OCI-LY7 (cell line): ENCODE results near the gene NR2C2AP. TPM values are rescaled to one million over a fixed set of nuclear protein-coding genes. Genes with fewer than 3 reads are reported as not detected.

Source experiments
- BruUV-seq: library from RNA; stranded (reverse); fragments of 400-500 nt; replicated peaks from 2 replicates; lab custom pipeline; 2021; lab: Mats Ljungman, UMichigan
- CTCF ChIA-PET: fragments of 300-600 bp; sonication (Branson Sonifier 250); formaldehyde crosslinking; loops from one replicate; lab custom pipeline; 2022; ENCODE audit warnings: antibody characterized with exemption; ENCODE audit not compliant: unreplicated experiment; lab: Charles Lee
- POLR2A ChIA-PET: fragments of 300-600 bp; sonication (Branson Sonifier 250); formaldehyde crosslinking; loops from one replicate; lab custom pipeline; 2022; ENCODE audit warnings: antibody characterized with exemption; lab: Charles Lee
- DNase-seq: peaks from one replicate; pipeline ENCODE4 v3.0.0-alpha.2; 2015; ENCODE audit warnings: low spot score
- H2AFZ ChIP-seq: fragments of 200-600 bp; sonication (generic), shearing (Covaris generic); 2 replicates; pipeline ENCODE4 v1.6.1; 2014; ENCODE audit warnings: mild to moderate bottlenecking, antibody characterized with exemption, low read length, moderate library complexity
- H3K27ac ChIP-seq: fragments of 200-600 bp; sonication (generic); 2 replicates; pipeline ENCODE4 v1.5.1; 2014; ENCODE audit warnings: mixed run types, low read depth, mild to moderate bottlenecking, moderate library complexity, low read length, inconsistent platforms; ENCODE audit not compliant: poor library complexity, severe bottlenecking
- H3K36me3 ChIP-seq: fragments of 200-600 bp; sonication (generic); 2 replicates; pipeline ENCODE4 v1.6.1; 2014; ENCODE audit warnings: mild to moderate bottlenecking, antibody characterized with exemption, low read length, moderate library complexity, mixed read lengths; ENCODE audit not compliant: insufficient read depth
- H3K4me1 ChIP-seq: fragments of 200-600 bp; sonication (generic); 2 replicates; pipeline ENCODE4 v1.5.1; 2014; ENCODE audit warnings: mild to moderate bottlenecking, low read length; ENCODE audit not compliant: insufficient read depth, poor library complexity, severe bottlenecking
- H3K4me2 ChIP-seq: fragments of 200-600 bp; sonication (generic); 2 replicates; pipeline ENCODE4 v1.6.1; 2014; ENCODE audit warnings: mild to moderate bottlenecking, low read length
- H3K4me3 ChIP-seq: fragments of 200-600 bp; sonication (generic); 2 replicates; pipeline ENCODE4 v1.5.1; 2014; ENCODE audit warnings: mild to moderate bottlenecking, low read depth, low read length; ENCODE audit not compliant: poor library complexity, severe bottlenecking
- H3K79me2 ChIP-seq: fragments of 200-600 bp; sonication (generic); 2 replicates; pipeline ENCODE4 v1.6.1; 2016; ENCODE audit warnings: low read depth, mild to moderate bottlenecking, low read length, moderate library complexity, mixed read lengths; ENCODE audit not compliant: insufficient read depth
- H3K9me2 ChIP-seq: fragments of 200-600 bp; sonication (generic); 2 replicates; pipeline ENCODE4 v1.6.1; 2016; ENCODE audit warnings: mild to moderate bottlenecking, low read length, mixed read lengths; ENCODE audit not compliant: insufficient read depth
- H3K9me3 ChIP-seq: fragments of 200-600 bp; sonication (generic); 2 replicates; pipeline ENCODE4 v1.6.1; 2014; ENCODE audit warnings: mild to moderate bottlenecking, mixed run types, low read length, mixed read lengths
- H4K20me1 ChIP-seq: fragments of 200-600 bp; sonication (generic); 2 replicates; pipeline ENCODE4 v1.6.1; 2014; ENCODE audit warnings: mild to moderate bottlenecking, antibody characterized with exemption, low read length, moderate library complexity, mixed read lengths; ENCODE audit not compliant: insufficient read depth
- CTCF ChIP-seq: fragments of 200-600 bp; sonication (generic); conservative IDR thresholded peaks from 2 replicates; pipeline ENCODE4 v1.5.1; 2014; ENCODE audit warnings: mild to moderate bottlenecking, antibody characterized with exemption, low read length, moderate library complexity, mixed read lengths
- EZH2phosphoT487 ChIP-seq: fragments of 200-600 bp; sonication (generic); IDR thresholded peaks from 2 replicates; pipeline ENCODE4 v1.6.1; 2018; ENCODE audit warnings: low read depth, borderline replicate concordance, mild to moderate bottlenecking, mixed run types, antibody characterized with exemption, low read length, moderate library complexity, mixed read lengths
- intact Hi-C: fragments of 100-400 bp; cut with micrococcal nuclease; formaldehyde crosslinking; loops from one replicate; pipeline ENCODE4 v1.10.0; 2022; ENCODE audit not compliant: unreplicated experiment
- small RNA-seq: library from RNA; depleted of rRNA; stranded (forward); fragments of <200 nt; gene quantifications from one replicate; pipeline ENCODE3, GENCODE V24; 2014
- total RNA-seq, 2 experiments: library from RNA; depleted of rRNA in 1 of 2; stranded (reverse); fragments of >200 nt in 1 of 2; shearing (Covaris generic) in 1 of 2; gene quantifications; 2 replicates each; pipeline ENCODE4 v1.2.3, GENCODE V29; 2014 to 2022

The NR2C2AP gene
- total RNA-seq, 2 experiments from 2014 or later: 27.3 to 29.7 TPM

GRCh38 chr19:19152668-19153384 is 50.4 kb downstream of the NR2C2AP start:
- peaks cover 75% of the 10 kb centered on the region for H3K4me1 ChIP-seq
- peak overlapping the region; percentile 98 for H3K27ac ChIP-seq
- ChIA-PET POLR2A (interaction anchor here (0.6 to 1.3 kb wide), 2 partner anchors 20 to 22 kb away, joined by 4 to 6 read pairs; no protein-coding TSS in a partner anchor), CTCF (interaction anchor here (0.6 kb wide), 1 partner anchor 22 kb away, joined by 3 read pairs; no protein-coding TSS in a partner anchor)
- no peaks in the 10 kb centered on the region for H4K20me1 ChIP-seq
- no peaks in the 10 kb centered on the region for H3K9me2 ChIP-seq
- H3K9me3 ChIP-seq: no peaks in the 10 kb centered on the region
- peak overlapping the region; percentile 50 for H3K4me2 ChIP-seq
- H3K36me3 ChIP-seq: peaks cover 81% of the 10 kb centered on the region
- no peak overlapping the region for H3K4me3 ChIP-seq
- TF ChIP-seq CTCF: no peak
- no peak for TF ChIP-seq EZH2phosphoT487
- H3K79me2 ChIP-seq: peaks cover 48% of the 10 kb centered on the region
- H2AFZ ChIP-seq: no peak overlapping the region
- DNase-seq: no peak
- intact Hi-C loops: no loop called here
- no TSS peak for BruUV-seq

- Histone ChIP-seq H4K20me1 (no peaks in the 10 kb centered on the region), H3K9me3 (no peaks in the 10 kb centered on the region), H3K4me1 (peaks cover 75% of the 10 kb centered on the region), H3K36me3 (peaks cover 85% of the 10 kb centered on the region), H3K79me2 (peaks cover 38% of the 10 kb centered on the region), H3K27ac (peak overlapping the region; percentile 98), H3K4me3 (no peak overlapping the region), H3K4me2 (peak overlapping the region; percentile 10; the same call in 1 of the 2 replicates), H2AFZ (no peak overlapping the region), H3K9me2 (no peaks in the 10 kb centered on the region)
- DNase-seq: no peak
- ChIA-PET CTCF (no interaction called here), POLR2A (no interaction called here)
- no peak for TF ChIP-seq CTCF
- no peak for TF ChIP-seq EZH2phosphoT487
- intact Hi-C loops: no loop called here
- BruUV-seq: no TSS peak
These were observed 51.8 kb downstream of the NR2C2AP start for GRCh38 chr19:19151418-19151817.

Small RNA genes lying within 50 kb of the gene (small RNA-seq; reads per million reads assigned to genes)
- not detected for gene RNU6-1028P

Other genes with a start within 250 kb of the NR2C2AP start
- 111 and 113 TPM in 2 replicates for gene SUGP2, start 169.9 kb downstream of the NR2C2AP start, total RNA-seq (2014; rRNA removed; shearing (Covaris generic))
- gene SUGP2, start 169.9 kb downstream of the NR2C2AP start, total RNA-seq (2022): 229 and 288 TPM in 2 replicates
- gene ARMC6, start 169.8 kb downstream of the NR2C2AP start, total RNA-seq (2014; rRNA removed; shearing (Covaris generic)): 72.4 and 104 TPM in 2 replicates
- 53.3 and 63.9 TPM in 2 replicates for gene ARMC6, start 169.8 kb downstream of the NR2C2AP start, total RNA-seq (2022)
- 12.9 and 13.8 TPM in 2 replicates for gene SLC25A42, start 139.4 kb downstream of the NR2C2AP start, total RNA-seq (2014; rRNA removed; shearing (Covaris generic))
- 23.4 and 25.2 TPM in 2 replicates for gene SLC25A42, start 139.4 kb downstream of the NR2C2AP start, total RNA-seq (2022)
- 28.4 and 31.2 TPM in 2 replicates for gene TMEM161A, start 64.9 kb downstream of the NR2C2AP start, total RNA-seq (2014; rRNA removed; shearing (Covaris generic))
- 38.1 and 40.5 TPM in 2 replicates for gene TMEM161A, start 64.9 kb downstream of the NR2C2AP start, total RNA-seq (2022)
- gene MEF2B, start 33.2 kb downstream of the NR2C2AP start, total RNA-seq (2014; rRNA removed; shearing (Covaris generic)): 175 and 201 TPM in 2 replicates
- gene MEF2B, start 33.2 kb downstream of the NR2C2AP start, total RNA-seq (2022): 295 and 304 TPM in 2 replicates
- 31.0 and 39.8 TPM in 2 replicates for gene BORCS8, start 11.3 kb downstream of the NR2C2AP start, total RNA-seq (2014; rRNA removed; shearing (Covaris generic))
- 35.2 and 40.2 TPM in 2 replicates for gene BORCS8, start 11.3 kb downstream of the NR2C2AP start, total RNA-seq (2022)
- gene RFXANK, start 11.2 kb downstream of the NR2C2AP start, total RNA-seq (2014; rRNA removed; shearing (Covaris generic)): 103 and 105 TPM in 2 replicates
- gene RFXANK, start 11.2 kb downstream of the NR2C2AP start, total RNA-seq (2022): 114 and 115 TPM in 2 replicates
- gene NCAN, start 8.5 kb upstream of the NR2C2AP start, total RNA-seq (2014; rRNA removed; shearing (Covaris generic)): not detected in 2 replicates
- not detected in 2 replicates for gene NCAN, start 8.5 kb upstream of the NR2C2AP start, total RNA-seq (2022)
- not detected in 2 replicates for gene TM6SF2, start 69.9 kb upstream of the NR2C2AP start, total RNA-seq (2014; rRNA removed; shearing (Covaris generic))
- gene TM6SF2, start 69.9 kb upstream of the NR2C2AP start, total RNA-seq (2022): not detected in 2 replicates
- gene SUGP1, start 117.1 kb upstream of the NR2C2AP start, total RNA-seq (2014; rRNA removed; shearing (Covaris generic)): 34.6 and 37.9 TPM in 2 replicates
- gene SUGP1, start 117.1 kb upstream of the NR2C2AP start, total RNA-seq (2022): 61.4 and 64.2 TPM in 2 replicates
- 31.9 and 58.7 TPM in 2 replicates for gene MAU2, start 117.4 kb upstream of the NR2C2AP start, total RNA-seq (2014; rRNA removed; shearing (Covaris generic))
- gene MAU2, start 117.4 kb upstream of the NR2C2AP start, total RNA-seq (2022): 81.7 and 103 TPM in 2 replicates
- gene GATAD2A, start 202.3 kb upstream of the NR2C2AP start, total RNA-seq (2014; rRNA removed; shearing (Covaris generic)): 62.8 and 73.4 TPM in 2 replicates
- 126 and 156 TPM in 2 replicates for gene GATAD2A, start 202.3 kb upstream of the NR2C2AP start, total RNA-seq (2022)